Adrenal gland (tissue), 12 donors: ENCODE measurements around the gene ATP6V1F. TPM values are rescaled to one million over a fixed set of nuclear protein-coding genes. Genes with fewer than 3 reads are reported as not detected.

Source experiments
- DNase-seq, 7 donors: peaks; one replicate each; pipeline ENCODE4 v3.0.0-alpha.2; 2019 to 2020
- H3K27ac ChIP-seq, 5 donors: fragments of 200-600 bp; sonication (generic) in 4 of 5; 1 replicate in 3 of 5; 2 replicates in 2 of 5; pipeline versions ENCODE4 v1.5.1 to v1.8.0; 2016 to 2020; ENCODE audit warnings: mild to moderate bottlenecking in 1 of 5
- H3K27me3 ChIP-seq: fragments of 200-600 bp; 2 replicates; pipeline ENCODE4 v1.8.0; 2021
- H3K36me3 ChIP-seq, 2 donors: fragments of 200-600 bp; replicated peaks in 1 of 2; 1 replicate in 1 of 2; 2 replicates in 1 of 2; pipeline versions ENCODE4 v1.5.1 to v1.8.0; 2018 to 2022
- H3K4me1 ChIP-seq, 2 donors: fragments of 200-600 bp; replicated peaks in 1 of 2; 1 replicate in 1 of 2; 2 replicates in 1 of 2; pipeline versions ENCODE4 v1.5.1 to v1.8.0; 2018 to 2021
- H3K4me3 ChIP-seq, 4 donors: fragments of 200-600 bp; sonication (generic) in 3 of 4; one replicate each; pipeline ENCODE4 v1.5.1; 2016 to 2018
- H3K9me3 ChIP-seq, 3 donors: fragments of 200-600 bp; sonication (generic) in 1 of 3; replicated peaks in 1 of 3; 1 replicate in 2 of 3; 2 replicates in 1 of 3; pipeline versions ENCODE4 v1.5.1 to v1.8.0; 2016 to 2021
- POLR2A ChIP-seq, 2 donors: fragments of 450-650 bp; IDR thresholded peaks; one replicate each; pipeline ENCODE4 v1.6.1; 2017; ENCODE audit warnings: antibody characterized with exemption in 2 of 2, mild to moderate bottlenecking in 2 of 2, moderate library complexity in 1 of 2
- WGBS, 4 donors: extraction: QIAGEN DNeasy Blood & Tissue Kit in 2 of 4; methylation state at CpG; one replicate each; pipeline versions ENCODE4 v1.1.5 to v1.1.7; 2013 to 2017; 5-methylcytosine and 5-hydroxymethylcytosine counted together
- intact Hi-C, 2 donors: fragments of 100-400 bp; cut with DNase I; formaldehyde crosslinking; loops; one replicate each; pipeline versions ENCODE4 v1.14.1 to v1.15.0; 2022 to 2023
- polyA plus RNA-seq, 3 donors: library from polyadenylated mRNA; stranded (reverse); fragments of 200-250 nt in 2 of 3; fragments of 350-450 nt in 1 of 3; fragmentation: Illumina TruSeq in 1 of 3; extraction: RNeasy Lipid Tissue Mini Kit (QIAGEN cat#74804) in 1 of 3; gene quantifications; one replicate each; pipeline ENCODE4 v1.2.3, GENCODE V29; 2013 to 2014
- total RNA-seq, 9 donors: library from RNA; depleted of rRNA in 4 of 9; stranded (reverse); fragments of >200 nt in 4 of 9; fragments of 120-200 nt in 1 of 9; fragmentation: NEBNext Ultra II Directional in 1 of 9; extraction: Animal tissue kit (Norgen Biotek cat#: 25700) in 1 of 9; gene quantifications; one replicate each; pipeline versions ENCODE4 v1.1.0 to v1.2.4, GENCODE V29; 2013 to 2023
- TF ChIP-seq, protein P1 (sequence below), 6 experiments: fragments of 450-650 bp in 4 of 6; fragments of 200-600 bp in 2 of 6; sonication (generic) in 1 of 6; IDR thresholded peaks; 1 replicate in 5 of 6; 2 replicates in 1 of 6; pipeline versions ENCODE4 v1.5.1 to v1.8.0; 2016 to 2021; ENCODE audit warnings: antibody characterized with exemption in 6 of 6, mild to moderate bottlenecking in 2 of 6, moderate library complexity in 1 of 6
- donor health status: healthy with polysubstance abuse.
- donor health status: Bipolar disorder and iron deficiency.
- donor health status: DM: yes; HTN: yes; CAD: no.
- donor health status: DM: no; HTN: no; CAD: no.
- donor health status: DM: no; HTN: no; CAD: no.
- donor health status: DM: yes; HTN: yes; CAD: no.

ATP6V1F gene
- total and polyA plus RNA-seq, 12 donors = 94.6 to 334 (median 183) TPM

DNA sequence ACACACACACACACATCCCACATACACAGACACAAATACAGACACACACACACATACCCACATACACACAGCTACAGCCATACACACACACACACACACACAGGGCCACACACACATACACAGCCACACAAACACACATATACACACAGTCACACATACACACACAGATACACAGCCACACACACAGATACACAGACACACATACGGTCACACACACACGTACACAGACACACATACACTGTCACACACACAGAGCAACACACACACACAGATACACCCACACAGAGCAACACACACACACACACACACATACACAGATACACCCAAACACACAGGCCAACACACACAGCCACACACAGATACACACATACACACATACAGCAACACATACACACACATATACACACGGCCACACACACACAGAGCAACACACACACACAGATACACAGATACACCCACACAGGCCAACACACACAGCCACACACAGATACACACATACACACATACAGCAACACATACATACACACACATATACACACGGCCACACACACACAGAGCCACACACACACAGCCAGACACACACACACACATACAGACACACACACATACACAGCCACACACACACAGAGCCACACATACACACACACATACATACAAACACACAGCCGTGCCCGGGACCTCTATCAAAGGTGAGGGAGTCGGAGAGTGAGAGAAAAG lies 25.5 kb downstream of the ATP6V1F start:
- 79 to 88% (median 81%) methylated on average over 7 of the region's 7 CpGs for WGBS, 4 donors

DNA sequence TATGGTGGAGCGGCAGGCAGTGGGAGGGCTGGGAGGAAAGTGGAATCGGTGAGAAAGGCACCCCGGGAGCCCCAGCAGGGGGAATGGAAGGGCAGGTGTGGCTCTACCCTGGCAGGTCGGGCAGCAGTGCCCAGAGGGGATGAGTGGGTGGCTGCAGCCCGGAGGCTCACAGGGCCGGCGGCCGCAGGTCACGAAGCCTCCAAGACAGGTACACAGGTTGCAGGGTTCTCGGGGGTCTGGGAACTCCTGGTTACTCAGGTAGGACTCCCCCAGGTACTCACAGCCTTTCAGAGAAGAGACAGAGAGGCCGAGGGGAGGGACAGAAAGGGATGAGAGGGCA lies 26.1 kb downstream of the ATP6V1F start:
- Histone ChIP-seq H3K4me3 (no peak overlapping the region), H3K4me1 (no peaks in the 10 kb centered on the region), H3K27me3 (peaks cover 12% of the 10 kb centered on the region), H3K36me3 (no peaks in the 10 kb centered on the region), H3K27ac (no peak overlapping the region), H3K9me3 (no peaks in the 10 kb centered on the region)
- TF ChIP-seq, protein P1, sequence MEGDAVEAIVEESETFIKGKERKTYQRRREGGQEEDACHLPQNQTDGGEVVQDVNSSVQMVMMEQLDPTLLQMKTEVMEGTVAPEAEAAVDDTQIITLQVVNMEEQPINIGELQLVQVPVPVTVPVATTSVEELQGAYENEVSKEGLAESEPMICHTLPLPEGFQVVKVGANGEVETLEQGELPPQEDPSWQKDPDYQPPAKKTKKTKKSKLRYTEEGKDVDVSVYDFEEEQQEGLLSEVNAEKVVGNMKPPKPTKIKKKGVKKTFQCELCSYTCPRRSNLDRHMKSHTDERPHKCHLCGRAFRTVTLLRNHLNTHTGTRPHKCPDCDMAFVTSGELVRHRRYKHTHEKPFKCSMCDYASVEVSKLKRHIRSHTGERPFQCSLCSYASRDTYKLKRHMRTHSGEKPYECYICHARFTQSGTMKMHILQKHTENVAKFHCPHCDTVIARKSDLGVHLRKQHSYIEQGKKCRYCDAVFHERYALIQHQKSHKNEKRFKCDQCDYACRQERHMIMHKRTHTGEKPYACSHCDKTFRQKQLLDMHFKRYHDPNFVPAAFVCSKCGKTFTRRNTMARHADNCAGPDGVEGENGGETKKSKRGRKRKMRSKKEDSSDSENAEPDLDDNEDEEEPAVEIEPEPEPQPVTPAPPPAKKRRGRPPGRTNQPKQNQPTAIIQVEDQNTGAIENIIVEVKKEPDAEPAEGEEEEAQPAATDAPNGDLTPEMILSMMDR (IDR thresholded peaks at IDR 0.05) = no peak
- TF ChIP-seq POLR2A (IDR thresholded peaks at IDR 0.05) = no peak
- 75 to 83% (median 79%) methylated on average over 7 to 11 of the region's 11 CpGs for WGBS, 4 donors
- intact Hi-C loops = no loop called here
- DNase-seq = no peak

More for the DNA sequence above, 25.5 kb downstream of the ATP6V1F start:
- Histone ChIP-seq H3K4me1 (no peaks in the 10 kb centered on the region), H3K27me3 (peaks cover 12% of the 10 kb centered on the region), H3K9me3 (no peaks in the 10 kb centered on the region), H3K36me3 (no peaks in the 10 kb centered on the region), H3K4me3 (no peak overlapping the region), H3K27ac (no peak overlapping the region)
- DNase-seq = no peak
- intact Hi-C loops = no loop called here
- TF ChIP-seq, protein P1 (IDR thresholded peaks at IDR 0.05) = no peak
- TF ChIP-seq POLR2A (IDR thresholded peaks at IDR 0.05) = no peak

DNA sequence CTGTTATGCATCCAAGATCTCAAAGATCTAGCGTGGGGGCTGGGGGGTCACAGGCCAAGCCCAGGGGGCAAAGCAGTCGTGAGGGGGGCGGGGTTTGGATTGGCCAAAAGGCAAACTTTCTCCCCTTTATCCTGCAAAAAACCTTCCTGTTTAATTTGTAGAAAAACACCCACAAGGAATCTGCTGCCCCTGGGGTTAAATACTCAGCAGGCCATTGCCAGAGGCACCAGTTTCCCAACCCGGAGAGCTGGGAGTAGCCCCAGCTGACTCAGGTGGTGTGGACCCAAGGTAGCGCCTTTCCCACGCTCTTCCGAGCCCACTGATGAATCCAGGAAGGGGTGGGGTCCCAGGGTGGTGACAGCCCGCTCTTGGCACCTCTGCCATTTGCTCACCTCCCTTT lies 26.5 kb downstream of the ATP6V1F start:
- H3K4me3 ChIP-seq = no peak overlapping the region
- H3K36me3 ChIP-seq = no peaks in the 10 kb centered on the region
- no peaks in the 10 kb centered on the region for H3K9me3 ChIP-seq
- peaks cover 12% of the 10 kb centered on the region for H3K27me3 ChIP-seq
- DNase-seq = no peak
- intact Hi-C loops = no loop called here
- TF ChIP-seq, protein P1 (IDR thresholded peaks at IDR 0.05) = no peak
- no peak for TF ChIP-seq POLR2A (IDR thresholded peaks at IDR 0.05)
- H3K4me1 ChIP-seq = no peaks in the 10 kb centered on the region
- WGBS, 4 donors = 62 to 71% (median 67%) methylated on average over 5 to 8 of the region's 8 CpGs
- H3K27ac ChIP-seq = no peak overlapping the region

DNA sequence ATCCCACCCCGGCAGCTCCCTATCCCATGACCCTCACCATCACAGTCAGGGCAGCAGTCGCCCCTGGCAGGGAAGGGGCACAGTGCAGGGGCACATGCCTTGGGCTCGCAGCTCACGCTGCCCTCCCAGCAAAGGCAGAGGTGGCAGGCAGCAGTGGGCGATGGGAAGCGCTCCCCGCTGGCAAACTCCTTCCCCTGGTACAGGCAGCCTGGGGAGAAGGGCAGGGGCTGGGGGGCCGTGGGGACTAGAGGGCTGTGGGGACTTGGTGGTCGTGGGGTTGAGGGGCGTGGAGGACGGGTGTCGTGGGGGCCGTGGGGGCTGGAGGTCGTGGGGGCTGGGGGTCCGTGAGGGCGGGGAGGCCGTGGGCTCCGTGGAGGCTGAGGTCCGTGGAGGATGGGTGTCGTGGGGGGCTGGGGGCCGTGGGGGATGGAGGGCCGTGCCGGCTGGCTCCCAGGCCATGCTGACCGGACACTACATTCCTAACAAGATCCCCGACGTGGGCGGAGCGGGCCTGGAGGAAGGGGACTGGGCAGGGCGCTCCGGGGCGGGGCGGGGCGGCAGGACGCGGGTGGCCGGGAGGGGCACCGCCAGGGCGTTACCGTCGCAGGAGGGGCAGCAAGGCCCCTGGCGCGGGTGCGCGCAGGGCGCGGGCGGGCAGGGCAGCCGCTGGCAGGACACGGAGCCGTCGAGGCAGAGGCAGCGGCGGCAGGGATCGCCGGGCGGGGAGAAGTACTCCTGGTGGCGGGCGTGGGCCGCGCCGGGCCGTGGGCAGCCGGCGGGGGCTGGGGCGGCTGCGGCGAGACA lies 27.9 kb downstream of the ATP6V1F start:
- peak in 1 of 7 donors; percentile 33 for DNase-seq
- peaks cover 12% of the 10 kb centered on the region for H3K27me3 ChIP-seq
- no peaks in the 10 kb centered on the region for H3K4me1 ChIP-seq
- intact Hi-C loops = no loop called here
- H3K9me3 ChIP-seq = no peaks in the 10 kb centered on the region
- WGBS, 4 donors = 13 to 69% (median 30%) methylated on average over 2 to 67 of the region's 67 CpGs
- peak overlapping the region in 1 of 4 donors; percentile 45 for H3K4me3 ChIP-seq
- no peak overlapping the region for H3K27ac ChIP-seq
- TF ChIP-seq, protein P1 (IDR thresholded peaks at IDR 0.05) = no peak
- no peak for TF ChIP-seq POLR2A (IDR thresholded peaks at IDR 0.05)
- no peaks in the 10 kb centered on the region for H3K36me3 ChIP-seq
